Fibroblast of villous mesenchyme (primary cell): ENCODE data around the gene GJC1. TPM values are rescaled to one million over a fixed set of nuclear protein-coding genes. Genes with fewer than 3 reads are reported as not detected.
"Not testable (repeated sequence)": the region's sequence is repeated elsewhere in the genome, so short reads cannot be mapped to it uniquely, and the experiment has no call there.

Experiments
- DNase-seq: peaks from one replicate; pipeline ENCODE4 v3.0.0-alpha.2; 2010; ENCODE audit warnings: low read depth
- H3K4me3 ChIP-seq: 2 replicates; pipeline ENCODE4 v1.5.1; 2011; ENCODE audit warnings: low read depth, mild to moderate bottlenecking, low read length
- total RNA-seq: library from RNA; depleted of rRNA; stranded (reverse); fragments of >200 nt; gene quantifications from 2 replicates; pipeline ENCODE4 v1.2.3, GENCODE V29; 2012
- TF ChIP-seq, protein P1 (sequence below): IDR thresholded peaks from 2 replicates; pipeline ENCODE4 v1.5.1; 2012; ENCODE audit warnings: low read depth, mild to moderate bottlenecking, low read length; ENCODE audit not compliant: insufficient read depth

GJC1 gene
- total RNA-seq, 1 donor: 30.2 TPM

GRCh38 chr17:44759916-44760243 is 70.2 kb downstream of the GJC1 start:
- TF ChIP-seq, protein P1, sequence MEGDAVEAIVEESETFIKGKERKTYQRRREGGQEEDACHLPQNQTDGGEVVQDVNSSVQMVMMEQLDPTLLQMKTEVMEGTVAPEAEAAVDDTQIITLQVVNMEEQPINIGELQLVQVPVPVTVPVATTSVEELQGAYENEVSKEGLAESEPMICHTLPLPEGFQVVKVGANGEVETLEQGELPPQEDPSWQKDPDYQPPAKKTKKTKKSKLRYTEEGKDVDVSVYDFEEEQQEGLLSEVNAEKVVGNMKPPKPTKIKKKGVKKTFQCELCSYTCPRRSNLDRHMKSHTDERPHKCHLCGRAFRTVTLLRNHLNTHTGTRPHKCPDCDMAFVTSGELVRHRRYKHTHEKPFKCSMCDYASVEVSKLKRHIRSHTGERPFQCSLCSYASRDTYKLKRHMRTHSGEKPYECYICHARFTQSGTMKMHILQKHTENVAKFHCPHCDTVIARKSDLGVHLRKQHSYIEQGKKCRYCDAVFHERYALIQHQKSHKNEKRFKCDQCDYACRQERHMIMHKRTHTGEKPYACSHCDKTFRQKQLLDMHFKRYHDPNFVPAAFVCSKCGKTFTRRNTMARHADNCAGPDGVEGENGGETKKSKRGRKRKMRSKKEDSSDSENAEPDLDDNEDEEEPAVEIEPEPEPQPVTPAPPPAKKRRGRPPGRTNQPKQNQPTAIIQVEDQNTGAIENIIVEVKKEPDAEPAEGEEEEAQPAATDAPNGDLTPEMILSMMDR: no peak
- DNase-seq: no peak

GRCh38 chr17:44759086-44759915 is 70.8 kb downstream of the GJC1 start:
- TF ChIP-seq, protein P1: no peak
- no peak for DNase-seq
- peak overlapping the region; percentile 43 for H3K4me3 ChIP-seq

More at GRCh38 chr17:44759916-44760243, 70.2 kb downstream of the GJC1 start:
- H3K4me3 ChIP-seq: no peak overlapping the region

GRCh38 chr17:44758414-44759085 is 71.5 kb downstream of the GJC1 start, which contains the start of gene ADAM11:
ADAM11 (plus strand) TSS chr17:44758988; CDS start chr17:44759200, 212 bp downstream.
- peak within 1 kb of the TSS; percentile 43 for H3K4me3 ChIP-seq
- TF ChIP-seq, protein P1: no peak
- no peak for DNase-seq

- TF ChIP-seq, protein P1: no peak
- DNase-seq: no peak
- H3K4me3 ChIP-seq: no peak overlapping the region
Measured at GRCh38 chr17:44757918-44758413, 72.1 kb downstream of the GJC1 start.

GRCh38 chr17:44757045-44757917 is 72.8 kb downstream of the GJC1 start:
- TF ChIP-seq, protein P1: no peak
- no peak overlapping the region for H3K4me3 ChIP-seq
- no peak for DNase-seq

DNA sequence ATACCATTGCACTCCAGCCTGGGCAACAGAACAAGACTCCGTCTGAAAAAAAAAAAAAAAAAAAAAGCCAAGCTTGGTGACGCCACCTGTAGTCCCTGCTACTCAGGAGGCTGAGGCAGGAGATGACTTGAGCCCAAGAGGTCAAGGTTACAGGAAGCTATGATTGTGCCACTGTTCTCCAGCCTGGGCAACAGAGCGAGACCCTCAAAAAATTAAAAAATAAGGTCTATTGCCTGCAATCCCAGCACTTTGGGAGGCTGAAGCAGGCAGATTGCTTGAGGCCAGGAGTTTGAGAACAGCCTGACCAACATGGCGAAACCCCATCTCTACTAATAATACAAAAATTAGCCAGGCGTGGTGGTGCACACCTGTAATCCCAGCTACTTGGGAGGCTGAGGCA is 74.9 kb downstream of the GJC1 start:
- not testable (repeated sequence) for H3K4me3 ChIP-seq, DNase-seq
